Left lung (tissue), 10 donors: ENCODE measurements around the gene GOLGA2. TPM values are rescaled to one million over a fixed set of nuclear protein-coding genes. Genes with fewer than 3 reads are reported as not detected.

Source experiments
- ATAC-seq: fragments of 200-7000 bp; cut with Tn5 transposase; one replicate; pipeline ENCODE4 v1.9.1; 2020; ENCODE audit warnings: moderate library complexity
- DNase-seq, 4 donors: peaks; one replicate each; pipeline ENCODE4 v3.0.0-alpha.2; 2013 to 2020
- H3K27ac ChIP-seq, 2 donors: fragments of 200-600 bp; sonication (generic) in 1 of 2; one replicate each; pipeline versions ENCODE4 v1.5.0 to v1.8.0; 2020 to 2021
- H3K27me3 ChIP-seq, 2 donors: fragments of 200-600 bp; sonication (generic) in 1 of 2; one replicate each; pipeline versions ENCODE4 v1.5.0 to v1.8.0; 2020 to 2021
- H3K36me3 ChIP-seq, 2 donors: fragments of 200-600 bp; sonication (generic) in 1 of 2; one replicate each; pipeline versions ENCODE4 v1.5.0 to v1.8.0; 2020 to 2021
- H3K4me1 ChIP-seq, 2 donors: fragments of 200-600 bp; one replicate each; pipeline ENCODE4 v1.8.0; 2021
- H3K4me3 ChIP-seq, 2 donors: fragments of 200-600 bp; sonication (generic) in 1 of 2; one replicate each; pipeline versions ENCODE4 v1.5.0 to v1.8.0; 2020 to 2021; ENCODE audit warnings: mild to moderate bottlenecking in 1 of 2
- H3K9me3 ChIP-seq, 2 donors: fragments of 200-600 bp; sonication (generic) in 1 of 2; one replicate each; pipeline versions ENCODE4 v1.5.0 to v1.8.0; 2020 to 2021
- CTCF ChIP-seq, 2 donors: fragments of 200-600 bp; sonication (generic) in 1 of 2; IDR thresholded peaks; one replicate each; pipeline versions ENCODE4 v1.5.0 to v1.8.0; 2021; ENCODE audit warnings: antibody characterized with exemption in 2 of 2
- intact Hi-C, 2 donors: fragments of 100-400 bp; cut with DNase I; formaldehyde crosslinking; loops; one replicate each; pipeline versions ENCODE4 v1.11.2 to v1.14.2; 2022
- polyA plus RNA-seq, 6 donors: library from polyadenylated mRNA; unstranded; fragments of 120-200 nt; gene quantifications; one replicate each; pipeline ENCODE4 v1.2.1, GENCODE V29; 2013; ENCODE audit not compliant: insufficient read length in 6 of 6
- total RNA-seq, 2 donors: library from RNA; stranded (reverse); fragmentation: NEBNext Ultra II Directional; extraction: Animal tissue kit (Norgen Biotek cat#: 25700); gene quantifications; one replicate each; pipeline ENCODE4 v1.2.1, GENCODE V29; 2021
- donor health status: DM: no; HTN: yes; CAD: no.
- donor health status: DM: no; HTN: no; CAD: no.

The GOLGA2 gene
- total and polyA plus RNA-seq, 8 donors: 97.2 to 163 (median 117) TPM

GRCh38 chr9:128216781-128217553 is 58.8 kb downstream of the GOLGA2 start:
- DNase-seq (no peak), ATAC-seq (no peak)
- intact Hi-C loops: no loop called here
- Histone ChIP-seq H3K27ac (no peak overlapping the region), H3K9me3 (no peaks in the 10 kb centered on the region), H3K27me3 (peaks cover 0 to 4% of the 10 kb centered on the region in 2 donors), H3K36me3 (no peaks in the 10 kb centered on the region), H3K4me1 (peaks cover 6 to 18% of the 10 kb centered on the region in 2 donors), H3K4me3 (no peak overlapping the region)
- TF ChIP-seq CTCF (IDR thresholded peaks at IDR 0.05): no peak

- ATAC-seq (peak; percentile 31), DNase-seq (peak in 2 of 4 donors; percentile 33 to 64)
- Histone ChIP-seq H3K27ac (peak overlapping the region in 1 of 2 donors; percentile 69), H3K36me3 (no peaks in the 10 kb centered on the region), H3K27me3 (peaks cover 0 to 11% of the 10 kb centered on the region in 2 donors), H3K4me1 (peaks cover 6 to 18% of the 10 kb centered on the region in 2 donors), H3K9me3 (no peaks in the 10 kb centered on the region), H3K4me3 (no peak overlapping the region)
- no peak for TF ChIP-seq CTCF (IDR thresholded peaks at IDR 0.05)
- intact Hi-C loops: no loop called here
Observed at GRCh38 chr9:128215491-128216409, 60.1 kb downstream of the GOLGA2 start.

- ATAC-seq: no peak
- no peak overlapping the region for H3K4me3 ChIP-seq
- H3K27ac ChIP-seq: peak overlapping the region in 1 of 2 donors; percentile 69
Observed at GRCh38 chr9:128214571-128215490, 61.0 kb downstream of the GOLGA2 start.

More at GRCh38 chr9:128214571-128215490, 61.0 kb downstream of the GOLGA2 start:
- H3K36me3 ChIP-seq: no peaks in the 10 kb centered on the region
- H3K9me3 ChIP-seq: no peaks in the 10 kb centered on the region
- H3K27me3 ChIP-seq: peaks cover 0 to 11% of the 10 kb centered on the region in 2 donors
- H3K4me1 ChIP-seq: peaks cover 6 to 18% of the 10 kb centered on the region in 2 donors
- TF ChIP-seq CTCF (IDR thresholded peaks at IDR 0.05): no peak
- intact Hi-C loops: no loop called here
- no peak for DNase-seq
